ENCODE results near the gene S100A12. TPM values are rescaled to one million over a fixed set of nuclear protein-coding genes. Genes with fewer than 3 reads are reported as not detected.

Gene S100A12
- total RNA-seq, 4 donors from 2014 or later: not detected

DNA sequence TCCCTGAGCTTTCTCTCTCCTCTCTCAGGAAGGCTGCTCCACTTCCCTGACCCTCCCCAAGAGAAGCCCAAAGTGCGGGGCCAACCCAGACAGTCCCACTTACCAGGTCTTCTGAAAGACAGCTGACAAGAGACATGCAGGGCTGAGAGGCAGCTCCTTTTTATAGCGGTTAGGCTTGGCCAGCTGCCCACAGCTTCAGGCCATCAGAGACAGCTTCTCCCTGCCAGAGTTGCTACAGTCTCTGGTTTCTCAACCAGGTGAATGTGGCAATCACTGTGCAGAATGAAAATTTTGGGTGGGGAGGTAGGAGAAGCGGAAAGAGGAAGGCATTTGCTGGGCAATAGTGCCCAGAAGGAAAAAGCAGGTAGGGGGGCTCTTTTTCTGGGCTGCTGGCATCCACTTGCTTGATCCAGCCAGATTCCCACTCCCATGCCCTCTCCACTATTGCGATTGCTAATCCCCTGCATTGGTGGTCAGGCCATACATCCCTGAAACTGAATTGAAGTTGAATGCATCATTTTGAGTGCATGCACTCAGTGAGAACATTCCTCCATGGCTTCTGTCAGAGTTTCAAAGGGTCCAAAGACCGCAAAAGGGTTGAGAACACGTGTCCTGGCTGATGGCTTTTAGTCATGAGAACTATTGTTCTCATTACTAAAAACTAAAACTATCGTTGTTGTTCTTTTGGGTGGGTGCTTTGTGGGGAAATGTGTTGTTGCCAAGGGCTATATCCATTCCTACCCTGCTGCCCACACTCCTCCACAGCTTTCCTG is 15.7 kb upstream of the S100A12 start, which contains the start of gene S100A8:
TSS of gene S100A8 (minus strand) at position 136 of the 773 bp plus-strand sequence. CDS start 538 bp downstream, outside the sequence.
- H3K9me3 ChIP-seq: no peaks in the 10 kb centered on the region
- DNase-seq: peak; percentile 24
- H3K4me3 ChIP-seq: no peak within 1 kb of the TSS
- no peaks in the 10 kb centered on the region for H3K27me3 ChIP-seq
- H3K4me1 ChIP-seq: no peaks in the 10 kb centered on the region
- TF ChIP-seq EP300 (IDR thresholded peaks at IDR 0.05; ENCODE audit: low read depth) (no peak), POLR2AphosphoS5 (IDR thresholded peaks at IDR 0.05) (no peak), POLR2A (IDR thresholded peaks at IDR 0.05) (no peak)
- TF ChIP-seq, protein P1, sequence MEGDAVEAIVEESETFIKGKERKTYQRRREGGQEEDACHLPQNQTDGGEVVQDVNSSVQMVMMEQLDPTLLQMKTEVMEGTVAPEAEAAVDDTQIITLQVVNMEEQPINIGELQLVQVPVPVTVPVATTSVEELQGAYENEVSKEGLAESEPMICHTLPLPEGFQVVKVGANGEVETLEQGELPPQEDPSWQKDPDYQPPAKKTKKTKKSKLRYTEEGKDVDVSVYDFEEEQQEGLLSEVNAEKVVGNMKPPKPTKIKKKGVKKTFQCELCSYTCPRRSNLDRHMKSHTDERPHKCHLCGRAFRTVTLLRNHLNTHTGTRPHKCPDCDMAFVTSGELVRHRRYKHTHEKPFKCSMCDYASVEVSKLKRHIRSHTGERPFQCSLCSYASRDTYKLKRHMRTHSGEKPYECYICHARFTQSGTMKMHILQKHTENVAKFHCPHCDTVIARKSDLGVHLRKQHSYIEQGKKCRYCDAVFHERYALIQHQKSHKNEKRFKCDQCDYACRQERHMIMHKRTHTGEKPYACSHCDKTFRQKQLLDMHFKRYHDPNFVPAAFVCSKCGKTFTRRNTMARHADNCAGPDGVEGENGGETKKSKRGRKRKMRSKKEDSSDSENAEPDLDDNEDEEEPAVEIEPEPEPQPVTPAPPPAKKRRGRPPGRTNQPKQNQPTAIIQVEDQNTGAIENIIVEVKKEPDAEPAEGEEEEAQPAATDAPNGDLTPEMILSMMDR (IDR thresholded peaks at IDR 0.05): no peak
- no peak within 1 kb of the TSS for H3K27ac ChIP-seq
- intact Hi-C loops (cut with DNase I; ENCODE audit: low total_unique reads) (no loop called here), in situ Hi-C loops (cut with MboI; ENCODE audit: low pct_ligation_motif_present in 1 of 4, low pct_unique_long_range_greater_than_20kb in 1 of 4, low sequenced_read_pairs in 3 of 4) (no loop called here)
- H3K36me3 ChIP-seq: no peaks in the 10 kb centered on the region
- WGBS, 2 donors (ENCODE audit: low coverage in 1 of 2): 56 to 61% methylated on average over 3 to 7 of the region's 7 CpGs

DNA sequence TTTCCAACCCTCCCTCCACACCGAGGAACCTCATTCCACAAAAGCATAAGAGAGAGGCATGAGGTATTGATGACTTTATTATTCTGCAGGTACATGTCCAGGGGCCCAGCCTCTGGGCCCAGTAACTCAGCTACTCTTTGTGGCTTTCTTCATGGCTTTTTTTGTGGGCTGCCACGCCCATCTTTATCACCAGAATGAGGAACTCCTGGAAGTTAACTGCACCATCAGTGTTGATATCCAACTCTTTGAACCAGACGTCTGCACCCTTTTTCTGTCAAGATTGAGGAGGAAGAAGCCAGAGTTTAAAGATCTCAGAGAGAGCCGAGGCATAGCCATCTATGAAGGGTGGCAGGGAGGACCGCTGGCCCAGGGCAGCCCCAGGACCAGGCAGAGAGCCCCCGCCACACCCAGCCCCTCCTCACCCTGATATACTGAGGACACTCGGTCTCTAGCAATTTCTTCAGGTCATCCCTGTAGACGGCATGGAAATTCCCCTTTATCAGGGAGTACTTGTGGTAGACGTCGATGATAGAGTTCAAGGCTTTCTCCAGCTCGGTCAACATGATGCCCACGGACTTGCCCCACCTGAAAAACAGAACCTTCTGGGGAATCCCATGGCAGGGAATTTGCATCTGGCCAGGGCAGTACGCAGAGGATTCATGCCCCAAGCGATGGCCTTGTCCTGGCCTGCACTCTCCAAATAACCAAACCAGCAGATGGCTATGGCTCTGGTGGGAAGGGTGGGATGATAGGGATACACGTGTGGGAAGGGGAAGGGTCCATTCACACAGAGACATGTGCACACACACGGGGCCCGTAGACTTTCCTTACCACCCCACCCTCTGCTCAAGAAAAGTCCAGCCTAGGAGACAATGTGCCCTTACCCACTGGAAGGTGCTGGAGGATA is 14.8 kb upstream of the S100A12 start:
- H3K4me3 ChIP-seq: no peak overlapping the region
- in situ Hi-C loops (cut with MboI; ENCODE audit: low pct_ligation_motif_present in 1 of 4, low pct_unique_long_range_greater_than_20kb in 1 of 4, low sequenced_read_pairs in 3 of 4): no loop called here
- H3K36me3 ChIP-seq: no peaks in the 10 kb centered on the region
- no peaks in the 10 kb centered on the region for H3K4me1 ChIP-seq
- no peak for DNase-seq
- TF ChIP-seq POLR2AphosphoS5 (IDR thresholded peaks at IDR 0.05): no peak
- no peak for TF ChIP-seq EP300 (IDR thresholded peaks at IDR 0.05; ENCODE audit: low read depth)
- TF ChIP-seq POLR2A (IDR thresholded peaks at IDR 0.05): no peak
- TF ChIP-seq, protein P1 (IDR thresholded peaks at IDR 0.05): no peak
- no peak overlapping the region for H3K27ac ChIP-seq
- no peaks in the 10 kb centered on the region for H3K27me3 ChIP-seq
- no peaks in the 10 kb centered on the region for H3K9me3 ChIP-seq
- intact Hi-C loops (cut with DNase I; ENCODE audit: low total_unique reads): no loop called here
- 46 to 50% methylated on average over 1 to 17 of the region's 17 CpGs for WGBS, 2 donors (ENCODE audit: low coverage in 1 of 2)

DNA sequence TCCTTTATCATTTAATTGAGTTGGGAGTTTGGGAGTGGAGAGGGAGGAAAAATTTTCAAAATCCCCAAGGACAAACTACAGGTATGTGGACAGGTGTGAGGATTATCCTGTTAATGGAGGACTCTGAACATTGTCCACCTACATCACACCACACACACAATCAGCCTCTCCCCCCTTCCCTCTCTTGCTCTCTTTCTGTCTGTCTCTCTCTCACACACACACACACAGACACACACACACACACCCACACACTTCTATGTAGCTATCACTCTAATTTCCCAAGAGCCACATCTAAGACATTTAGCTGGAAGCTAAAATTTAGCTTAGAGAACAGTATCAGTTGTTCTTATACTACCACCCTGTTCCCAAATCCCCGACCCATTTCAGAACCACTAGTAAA is 14.0 kb upstream of the S100A12 start:
- no peak overlapping the region for H3K4me3 ChIP-seq

More for the DNA sequence above, 14.0 kb upstream of the S100A12 start:
- Histone ChIP-seq H3K27ac (no peak overlapping the region), H3K36me3 (no peaks in the 10 kb centered on the region), H3K27me3 (no peaks in the 10 kb centered on the region), H3K9me3 (no peaks in the 10 kb centered on the region), H3K4me1 (no peaks in the 10 kb centered on the region)
- TF ChIP-seq, protein P1 (IDR thresholded peaks at IDR 0.05): no peak
- TF ChIP-seq POLR2A (IDR thresholded peaks at IDR 0.05) (no peak), POLR2AphosphoS5 (IDR thresholded peaks at IDR 0.05) (no peak), EP300 (IDR thresholded peaks at IDR 0.05; ENCODE audit: low read depth) (no peak)
- in situ Hi-C loops (cut with MboI; ENCODE audit: low pct_ligation_motif_present in 1 of 4, low pct_unique_long_range_greater_than_20kb in 1 of 4, low sequenced_read_pairs in 3 of 4) (no loop called here), intact Hi-C loops (cut with DNase I; ENCODE audit: low total_unique reads) (no loop called here)
- 91 to 100% methylated on average over 1 of the region's 1 CpG for WGBS, 2 donors (ENCODE audit: low coverage in 1 of 2)
- no peak for DNase-seq
